GM21526 (cell line): ENCODE data around the gene CDH1.
"Not testable (repeated sequence)": the region's sequence is repeated elsewhere in the genome, so short reads cannot be mapped to it uniquely, and the experiment has no call there.

Source experiments
- ATAC-seq: cut with Tn5 transposase; IDR thresholded peaks from one replicate; pipeline ENCODE4 v1.9.1; 2021; ENCODE audit warnings: moderate library complexity; ENCODE audit not compliant: unreplicated experiment, low FRiP score

The CDH1 gene

DNA sequence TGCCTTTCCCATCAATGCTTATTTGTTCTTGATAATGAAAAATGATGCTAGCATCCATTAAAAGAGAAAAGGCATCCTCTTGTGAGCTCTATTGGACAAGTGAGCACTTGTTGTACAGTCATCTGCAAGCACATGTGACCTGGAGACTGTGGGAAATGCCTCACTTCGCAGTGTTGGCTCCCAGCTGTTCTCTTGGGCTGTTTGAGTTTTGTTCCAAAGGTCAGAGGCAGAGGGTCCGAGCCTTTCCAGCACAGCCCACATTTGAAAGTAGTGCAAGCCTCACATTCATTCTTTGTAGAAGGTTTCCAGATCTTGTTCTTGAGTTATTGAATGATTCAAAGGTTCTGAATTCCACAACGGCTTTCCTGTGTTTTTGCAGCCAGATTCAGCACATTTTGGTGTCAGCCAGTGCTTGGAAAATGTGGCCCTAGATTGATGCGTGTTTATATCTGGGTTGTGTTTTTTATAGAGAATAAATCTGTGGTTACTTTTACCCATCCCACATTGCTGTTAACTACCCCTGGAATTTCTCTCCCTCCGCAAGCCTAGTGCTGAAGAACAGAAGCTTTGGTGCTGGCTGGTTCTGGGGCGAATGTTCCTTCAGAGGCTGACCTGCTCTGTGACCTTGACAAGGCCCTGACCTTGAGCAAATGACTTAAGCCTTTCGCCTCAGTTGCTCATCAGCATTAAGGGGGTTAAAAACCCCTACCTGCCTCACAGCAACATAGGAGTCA lies 49.8 kb downstream of the CDH1 start:
- ATAC-seq = no peak

DNA sequence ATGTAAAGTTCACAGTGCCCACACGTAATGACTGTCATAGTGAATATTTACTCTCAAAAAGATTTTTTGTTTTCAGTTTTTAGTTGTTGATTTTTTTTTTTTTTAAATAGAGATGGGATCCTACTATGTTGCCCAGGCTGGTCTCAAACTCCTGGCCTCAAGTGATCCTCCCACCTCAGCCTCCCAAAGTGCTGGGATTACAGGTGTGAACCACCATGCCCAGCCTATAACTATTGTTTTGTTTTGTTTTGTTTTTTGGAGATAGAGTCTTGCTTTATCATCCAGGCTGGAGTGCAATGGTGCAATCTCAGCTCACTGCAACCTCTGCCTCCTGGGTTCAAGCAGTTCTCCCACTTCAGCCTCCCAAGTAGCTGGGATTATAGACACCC lies 50.3 kb downstream of the CDH1 start:
- not testable (repeated sequence) for ATAC-seq

DNA sequence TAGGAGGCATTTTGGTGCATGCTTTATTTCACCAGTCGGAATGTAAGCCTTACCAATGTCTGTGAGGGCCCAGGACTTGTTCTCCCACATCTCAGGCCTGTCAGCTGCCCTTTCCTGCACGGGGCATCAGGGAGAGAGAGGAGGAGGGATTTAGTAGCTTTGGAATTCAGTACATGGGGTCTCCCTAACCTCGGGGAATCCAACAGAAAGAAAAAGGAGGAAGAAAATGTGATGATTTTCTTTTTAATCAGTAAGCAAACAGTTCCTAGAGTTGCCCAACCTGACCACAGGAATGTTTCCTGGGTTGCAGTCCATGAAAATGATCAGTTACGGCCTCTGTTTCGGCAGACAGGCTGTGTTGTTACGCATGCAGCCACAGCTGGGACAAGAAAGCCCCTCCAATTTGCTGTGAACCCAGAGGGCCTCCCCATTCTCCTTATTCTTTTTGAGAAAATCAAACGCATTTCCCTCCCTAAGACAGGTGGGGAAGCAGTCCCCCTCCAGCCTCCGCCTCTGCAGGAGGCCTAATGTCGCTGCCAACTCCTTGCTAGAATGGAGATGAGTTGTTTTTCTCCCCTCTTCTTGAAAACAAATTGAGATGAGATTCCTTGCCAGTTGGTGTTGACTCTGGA lies 53.2 kb downstream of the CDH1 start:
- ATAC-seq = no peak

DNA sequence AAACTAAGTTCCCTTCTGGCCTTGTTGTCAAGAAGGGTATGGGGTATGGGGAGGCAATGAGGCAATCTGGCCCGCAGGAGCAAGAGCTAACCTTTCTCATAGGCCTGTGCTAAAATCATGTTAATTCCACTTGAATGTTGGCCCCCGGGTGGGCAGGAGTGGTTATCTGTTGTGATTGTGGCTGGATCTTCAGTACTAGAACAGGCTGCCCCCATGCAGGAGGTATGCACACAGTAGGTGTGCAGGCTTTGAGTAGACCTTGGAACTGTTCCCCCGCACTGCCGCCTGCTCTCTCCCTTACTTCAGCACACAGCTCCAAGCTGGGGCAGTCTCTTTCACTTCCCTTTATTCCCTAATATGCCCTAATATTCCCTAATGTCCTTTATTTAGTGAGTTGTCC lies 53.9 kb downstream of the CDH1 start:
- no peak for ATAC-seq

DNA sequence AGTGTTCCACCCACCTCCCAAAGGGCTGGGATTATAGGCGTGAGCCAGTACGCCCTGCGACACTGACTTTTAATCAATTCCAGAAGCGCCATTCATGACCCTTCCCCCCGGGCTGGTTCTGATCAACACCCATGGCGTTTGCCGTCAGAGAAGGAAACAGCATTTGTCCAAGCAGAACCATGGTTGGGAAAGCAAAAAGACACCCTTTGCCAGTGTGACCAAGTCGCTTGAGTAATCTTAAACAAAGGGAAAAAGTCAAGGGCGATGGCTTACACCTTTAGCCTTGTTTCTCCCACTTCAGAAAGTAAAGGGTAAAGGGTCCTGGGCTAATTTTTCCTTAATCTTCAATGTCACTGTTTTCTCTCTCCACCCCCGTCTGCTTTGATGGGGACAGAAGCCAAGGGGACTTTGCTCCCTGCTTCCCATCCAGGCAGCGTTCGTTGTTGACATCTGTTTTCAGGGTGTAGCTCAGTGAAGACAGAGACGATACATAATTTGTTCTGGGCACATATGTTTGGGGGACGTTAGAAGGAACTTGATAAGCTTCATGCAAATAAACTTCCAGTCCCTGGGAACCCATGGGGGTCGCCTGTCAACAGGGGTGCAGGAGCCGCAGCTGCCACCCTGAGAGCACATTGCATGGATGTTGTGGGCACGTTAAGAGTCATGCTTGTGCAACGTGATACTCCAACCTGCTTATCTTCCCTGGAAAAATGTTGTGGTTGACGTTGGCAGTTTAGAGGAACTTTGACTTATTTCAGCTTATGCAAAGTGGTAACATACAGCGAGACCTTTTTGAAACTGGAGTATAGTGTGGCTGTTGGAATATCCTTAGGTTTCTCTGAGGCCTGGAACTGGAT lies 55.6 kb downstream of the CDH1 start:
- ATAC-seq = no peak

DNA sequence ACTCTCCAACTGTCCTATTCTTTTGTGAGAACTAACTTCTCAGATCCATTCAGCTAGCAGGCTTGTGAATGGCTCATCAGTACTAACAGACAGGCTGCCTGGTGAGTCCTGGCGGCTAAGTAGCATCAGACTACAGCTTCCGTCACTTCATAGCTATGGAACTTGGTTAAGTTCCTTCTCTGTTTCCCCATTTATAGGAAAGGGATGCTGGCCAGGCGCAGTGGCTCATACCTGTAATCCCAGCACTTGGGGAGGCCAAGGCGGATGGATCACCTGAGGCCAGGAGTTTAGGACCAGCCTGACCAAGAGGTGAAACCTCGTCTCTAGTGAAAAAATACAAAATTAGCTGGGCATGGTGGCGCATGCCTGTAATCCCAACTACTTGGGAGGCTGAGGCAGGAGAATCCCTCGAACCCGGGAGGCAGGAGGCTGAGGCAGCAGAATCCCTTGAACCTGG lies 56.3 kb downstream of the CDH1 start:
- no peak for ATAC-seq

DNA sequence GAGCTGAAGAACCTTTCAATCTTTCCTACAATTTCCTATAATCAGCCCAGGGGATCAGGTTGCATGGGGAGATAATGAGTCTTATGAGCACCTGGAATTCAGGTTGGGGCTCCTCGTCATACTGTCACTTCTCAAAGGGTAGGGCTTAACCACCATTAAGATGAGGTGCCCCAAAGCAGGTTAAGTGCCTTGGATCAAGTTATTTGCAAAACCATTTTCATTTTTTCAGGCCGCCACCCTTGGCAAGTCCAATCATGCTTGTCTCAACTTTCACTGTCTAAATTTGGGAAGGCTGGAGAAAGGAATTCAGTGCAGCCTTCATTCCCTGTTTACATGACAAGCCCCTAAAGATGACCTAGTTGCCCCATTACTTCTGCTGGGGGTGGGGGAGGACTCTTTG lies 61.3 kb downstream of the CDH1 start:
- no peak for ATAC-seq

DNA sequence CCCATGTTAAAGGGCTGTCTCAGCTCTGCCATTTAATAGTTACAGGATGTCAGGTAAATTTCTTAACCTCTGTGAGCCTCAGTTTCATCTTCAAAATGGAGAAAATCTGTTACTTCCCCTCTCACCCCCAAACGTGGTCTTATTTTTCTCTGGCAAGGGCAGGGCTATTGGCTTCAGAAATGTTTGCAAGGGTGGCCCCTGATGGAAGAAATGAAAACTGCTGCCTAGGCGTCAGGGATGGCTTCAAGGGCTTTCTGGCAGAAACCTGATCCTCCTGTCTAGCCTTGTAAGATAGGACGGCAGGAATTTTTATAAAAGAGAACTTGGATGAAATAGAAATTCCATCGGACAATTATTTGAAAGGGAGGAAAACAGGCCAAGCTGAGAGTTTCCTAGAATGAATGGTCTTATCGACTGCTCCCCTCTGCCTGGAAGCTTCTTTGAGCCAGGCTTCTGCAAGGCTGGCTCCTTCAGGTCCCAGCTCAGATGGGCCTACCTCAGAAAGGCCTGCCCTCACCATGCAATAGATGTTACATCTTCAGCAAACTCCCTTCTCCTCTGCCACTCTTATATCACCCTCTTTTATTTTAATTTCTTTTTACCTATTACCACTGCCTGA lies 63.3 kb downstream of the CDH1 start:
- ATAC-seq = peak; percentile 76

DNA sequence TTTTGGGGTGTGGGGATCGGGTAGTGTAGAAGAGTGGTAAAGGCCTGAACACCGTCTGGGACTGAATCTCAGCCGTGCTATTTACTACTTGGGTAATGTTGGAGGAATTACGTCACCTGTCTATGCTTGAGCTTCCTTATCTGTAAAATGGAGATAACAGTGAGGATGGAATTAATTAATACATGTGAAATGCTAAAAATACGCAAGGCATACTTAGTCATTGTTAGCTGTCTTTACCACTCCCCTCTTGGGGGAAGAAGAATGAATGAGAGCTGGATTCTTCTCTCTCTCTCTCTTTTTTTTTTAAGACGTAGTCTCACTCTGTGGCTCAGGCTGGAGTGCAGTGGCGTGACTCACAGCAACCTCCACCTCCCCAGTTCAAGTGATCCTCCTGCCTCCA lies 65.1 kb downstream of the CDH1 start:
- ATAC-seq = no peak

DNA sequence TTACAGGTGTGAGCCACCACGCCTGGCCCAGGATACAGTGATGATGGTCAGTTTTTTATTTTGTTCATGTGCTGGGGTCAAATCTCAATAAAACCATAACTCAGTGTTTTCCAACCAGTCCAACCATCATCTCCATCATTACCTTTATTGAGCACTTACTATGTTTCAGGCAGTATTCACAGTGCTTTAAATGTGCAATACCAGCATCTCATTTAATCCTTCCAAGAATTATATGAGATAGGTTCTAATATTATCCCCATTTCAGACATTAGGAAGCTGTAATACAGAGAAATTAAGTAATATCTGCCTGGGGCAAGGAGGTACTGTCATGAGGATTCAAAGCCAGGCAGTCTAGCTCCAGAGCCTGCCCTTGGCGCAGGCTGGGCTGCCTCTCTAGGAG lies 69.3 kb downstream of the CDH1 start:
- no peak for ATAC-seq

DNA sequence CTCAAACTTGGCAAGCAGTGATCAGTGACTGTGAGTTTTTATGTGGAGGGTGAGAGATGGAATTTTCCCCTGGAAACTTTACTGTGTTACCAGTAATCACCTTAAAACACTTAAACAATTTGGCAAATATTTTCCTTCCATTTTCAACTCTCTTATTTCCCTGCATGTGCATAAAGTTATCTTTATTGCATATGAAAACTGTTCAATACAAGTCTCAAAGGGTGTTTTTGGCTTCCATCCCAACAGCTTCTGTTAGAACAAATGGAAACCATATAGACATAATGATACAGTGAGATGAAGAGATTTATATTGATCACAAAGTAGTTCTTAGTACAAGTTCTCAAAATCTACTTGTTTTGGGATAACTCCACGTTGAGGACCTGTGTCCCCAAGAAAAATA lies 69.9 kb downstream of the CDH1 start:
- ATAC-seq = no peak

DNA sequence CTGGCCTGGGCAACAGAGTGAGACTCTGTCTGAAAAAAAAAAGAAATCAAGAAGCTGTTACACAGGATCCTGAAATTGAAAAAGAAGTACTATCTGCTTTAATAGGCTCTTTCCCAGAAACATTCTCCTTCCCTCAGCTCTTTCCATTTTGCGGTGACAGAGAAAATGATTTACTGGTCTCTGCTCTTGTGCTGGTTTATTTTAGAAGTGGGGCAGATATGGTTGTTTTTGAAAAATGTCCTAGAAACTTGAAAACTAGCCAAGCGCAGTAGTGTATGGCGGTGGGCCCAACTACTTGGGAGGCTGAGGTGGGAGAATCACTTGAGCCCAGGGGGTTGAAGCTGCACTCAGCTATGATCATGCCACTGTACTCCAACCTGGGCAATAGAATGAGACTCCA lies 77.4 kb downstream of the CDH1 start:
- no peak for ATAC-seq

DNA sequence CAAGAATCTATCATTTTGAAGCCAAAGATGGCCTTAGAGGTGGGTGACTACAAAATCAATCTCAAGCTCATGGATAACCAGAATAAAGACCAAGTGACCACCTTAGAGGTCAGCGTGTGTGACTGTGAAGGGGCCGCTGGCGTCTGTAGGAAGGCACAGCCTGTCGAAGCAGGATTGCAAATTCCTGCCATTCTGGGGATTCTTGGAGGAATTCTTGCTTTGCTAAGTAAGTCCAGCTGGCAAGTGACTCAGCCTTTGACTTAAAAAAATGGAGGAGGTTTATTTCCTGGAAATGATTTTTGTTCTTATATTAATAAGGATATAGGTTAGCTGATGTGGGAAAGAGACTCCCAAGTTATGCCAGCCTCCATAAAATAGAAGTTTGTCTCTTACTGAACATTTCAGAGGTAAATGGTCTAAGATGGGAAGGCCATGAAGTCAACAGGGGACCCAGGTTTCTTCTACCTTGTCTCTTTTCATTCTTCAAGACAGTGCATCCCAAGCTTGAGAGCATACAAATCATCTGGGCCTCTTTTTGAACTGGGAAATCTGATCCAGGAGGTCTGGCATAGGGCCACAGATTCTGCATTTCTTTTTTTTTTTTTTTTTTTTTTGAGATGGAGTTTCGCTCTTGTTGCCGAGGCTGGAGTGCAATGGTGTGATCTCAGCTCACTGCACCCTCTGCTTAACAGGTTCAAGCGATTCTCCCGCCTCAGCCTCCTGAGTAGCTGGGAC lies 86.5 kb downstream of the CDH1 start:
- no peak for ATAC-seq

DNA sequence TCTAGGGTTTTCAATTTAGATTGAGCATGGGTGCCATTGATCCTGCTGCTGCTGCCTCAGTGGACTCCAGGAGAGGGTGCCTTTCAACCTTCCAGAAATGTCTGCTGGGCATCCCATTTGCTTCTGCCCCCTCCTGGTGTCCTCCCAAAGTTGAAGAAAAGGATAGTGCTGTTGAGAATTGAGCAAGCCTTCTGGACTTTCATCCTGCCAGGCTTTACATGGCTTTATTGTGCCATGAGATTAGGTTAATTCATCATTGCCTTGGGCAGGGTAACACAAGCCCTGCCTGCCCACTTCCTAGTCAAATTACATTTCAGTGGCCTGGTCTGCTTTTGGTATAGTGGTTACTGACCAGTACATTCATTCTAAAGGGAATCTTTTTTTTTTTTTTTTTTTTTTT lies 88.3 kb downstream of the CDH1 start:
- ATAC-seq = no peak

DNA sequence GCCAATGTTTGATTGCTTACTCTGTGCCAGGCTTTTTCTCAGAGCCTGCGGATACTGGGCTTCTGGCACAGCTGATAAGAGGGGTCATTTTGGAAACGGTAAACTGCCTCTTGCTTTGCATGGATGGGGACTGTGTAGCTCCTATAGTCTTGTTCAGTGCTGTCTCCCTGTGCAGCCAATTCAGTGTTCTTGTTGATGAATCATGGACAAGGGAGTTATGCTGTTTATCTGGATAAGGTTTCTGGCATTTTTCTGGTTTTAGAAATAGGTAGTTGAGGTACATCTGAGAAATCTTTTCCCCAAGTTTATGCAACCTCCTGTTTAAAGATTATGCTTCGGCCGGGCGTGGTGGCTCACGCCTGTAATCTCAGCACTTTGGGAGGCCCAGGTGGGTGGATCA lies 89.6 kb downstream of the CDH1 start:
- ATAC-seq = no peak

DNA sequence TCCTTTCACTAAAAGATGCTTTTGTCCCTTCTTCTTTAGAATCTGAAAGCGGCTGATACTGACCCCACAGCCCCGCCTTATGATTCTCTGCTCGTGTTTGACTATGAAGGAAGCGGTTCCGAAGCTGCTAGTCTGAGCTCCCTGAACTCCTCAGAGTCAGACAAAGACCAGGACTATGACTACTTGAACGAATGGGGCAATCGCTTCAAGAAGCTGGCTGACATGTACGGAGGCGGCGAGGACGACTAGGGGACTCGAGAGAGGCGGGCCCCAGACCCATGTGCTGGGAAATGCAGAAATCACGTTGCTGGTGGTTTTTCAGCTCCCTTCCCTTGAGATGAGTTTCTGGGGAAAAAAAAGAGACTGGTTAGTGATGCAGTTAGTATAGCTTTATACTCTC lies 96.2 kb downstream of the CDH1 start:
- ATAC-seq = no peak

DNA sequence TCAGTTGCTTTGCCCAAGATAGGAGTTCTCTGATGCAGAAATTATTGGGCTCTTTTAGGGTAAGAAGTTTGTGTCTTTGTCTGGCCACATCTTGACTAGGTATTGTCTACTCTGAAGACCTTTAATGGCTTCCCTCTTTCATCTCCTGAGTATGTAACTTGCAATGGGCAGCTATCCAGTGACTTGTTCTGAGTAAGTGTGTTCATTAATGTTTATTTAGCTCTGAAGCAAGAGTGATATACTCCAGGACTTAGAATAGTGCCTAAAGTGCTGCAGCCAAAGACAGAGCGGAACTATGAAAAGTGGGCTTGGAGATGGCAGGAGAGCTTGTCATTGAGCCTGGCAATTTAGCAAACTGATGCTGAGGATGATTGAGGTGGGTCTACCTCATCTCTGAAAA lies 97.5 kb downstream of the CDH1 start:
- no peak for ATAC-seq

DNA sequence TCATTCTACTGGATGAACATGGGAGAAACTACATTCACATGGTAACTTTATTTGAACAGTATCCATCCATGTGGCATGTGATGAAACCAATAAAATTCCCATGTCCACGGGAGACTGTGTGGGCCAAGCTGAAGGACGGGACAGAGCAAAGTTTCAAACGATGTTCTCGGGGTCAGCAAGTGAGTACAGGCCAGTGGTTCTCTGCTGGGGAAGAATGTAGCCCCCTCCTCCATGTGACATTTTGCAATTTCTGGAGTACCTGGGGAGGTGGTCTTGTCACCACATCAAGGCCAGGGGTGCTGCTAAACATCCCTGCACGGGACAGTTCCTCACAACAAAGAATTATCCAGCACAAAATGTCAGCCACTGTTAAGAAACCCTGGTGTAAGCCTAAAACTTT lies 98.9 kb downstream of the CDH1 start:
- ATAC-seq = no peak

DNA sequence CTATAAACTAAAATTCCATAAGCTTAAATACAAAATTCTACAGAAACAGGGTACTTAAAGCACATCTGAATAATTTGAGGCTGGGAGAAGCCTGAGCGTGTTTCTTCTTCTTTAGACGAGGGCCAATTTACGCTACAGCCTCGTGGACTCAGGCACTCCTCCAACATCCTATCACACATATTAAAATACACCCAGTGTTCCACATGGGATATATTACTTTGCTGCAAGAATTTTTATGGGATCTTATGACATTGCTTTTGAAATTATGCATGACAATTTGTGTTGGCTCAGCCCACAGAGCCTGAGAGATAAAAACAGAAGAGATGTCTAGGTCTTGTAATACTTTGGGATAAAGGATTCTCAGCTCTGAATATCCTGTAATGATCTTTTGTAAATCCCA lies 102.7 kb downstream of the CDH1 start:
- ATAC-seq = no peak

DNA sequence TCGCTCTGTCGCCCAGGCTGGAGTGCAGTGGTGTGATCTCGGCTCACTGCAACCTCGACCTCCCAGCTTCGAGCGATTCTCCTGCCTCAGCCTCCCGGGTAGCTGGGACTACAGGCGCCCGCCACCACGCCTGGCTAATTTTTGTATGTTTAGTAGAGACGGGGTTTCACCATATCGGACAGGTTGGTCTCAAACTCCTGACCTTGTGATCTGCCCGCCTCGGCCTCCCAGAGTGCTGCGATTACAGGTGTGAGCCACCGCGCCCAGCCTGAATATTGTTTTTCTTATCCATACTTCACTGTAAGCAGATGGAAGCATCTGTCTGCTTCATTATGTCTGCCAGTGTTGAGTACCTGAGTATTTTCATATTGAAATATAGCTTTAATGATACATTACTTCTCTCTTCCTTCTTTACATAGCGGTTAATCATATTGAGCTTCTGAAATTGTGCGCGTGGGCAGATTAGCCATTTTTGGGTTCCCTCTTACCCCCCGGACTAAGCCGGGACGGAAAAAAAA lies 105.9 kb downstream of the CDH1 start:
- not testable (repeated sequence) for ATAC-seq
